ENCODE results near the gene CCND1.
A peak's percentile ranks its signal among the peaks of the same experiment; 100 is the strongest.

The CCND1 gene

GRCh38 chr11:69640995-69641581 is at the start of gene CCND1:
Gene CCND1, plus strand, starts transcription at chr11:69641156. Its CDS starts 158 bp downstream, at chr11:69641314.
- peak; percentile 96 for DNase-seq (ENCODE audit: low read depth, low spot score)

- DNase-seq (ENCODE audit: low read depth, low spot score): no peak
Measured at GRCh38 chr11:69592986-69593650, 47.8 kb upstream of the CCND1 start.

- DNase-seq (ENCODE audit: low read depth, low spot score): no peak
Measured at GRCh38 chr11:69593851-69594250, 47.1 kb upstream of the CCND1 start.

- no peak for DNase-seq (ENCODE audit: low read depth, low spot score)
Measured at GRCh38 chr11:69594481-69594880, 46.5 kb upstream of the CCND1 start.

- no peak for DNase-seq (ENCODE audit: low read depth, low spot score)
Measured at GRCh38 chr11:69595805-69596665, 44.9 kb upstream of the CCND1 start.

GRCh38 chr11:69598147-69598546 is 42.8 kb upstream of the CCND1 start:
- DNase-seq (ENCODE audit: low read depth, low spot score): no peak

- DNase-seq (ENCODE audit: low read depth, low spot score): no peak
Measured at GRCh38 chr11:69599502-69599901, 41.5 kb upstream of the CCND1 start.

- DNase-seq (ENCODE audit: low read depth, low spot score): no peak
Measured at GRCh38 chr11:69600001-69600400, 41.0 kb upstream of the CCND1 start.

- no peak for DNase-seq (ENCODE audit: low read depth, low spot score)
Measured at GRCh38 chr11:69601011-69601975, 39.7 kb upstream of the CCND1 start.

GRCh38 chr11:69603111-69603836 is 37.7 kb upstream of the CCND1 start:
- peak; percentile 10 for DNase-seq (ENCODE audit: low read depth, low spot score)

GRCh38 chr11:69604055-69604454 is 36.9 kb upstream of the CCND1 start:
- peak; percentile 47 for DNase-seq (ENCODE audit: low read depth, low spot score)

GRCh38 chr11:69605737-69606526 is 35.0 kb upstream of the CCND1 start:
- DNase-seq (ENCODE audit: low read depth, low spot score): no peak

GRCh38 chr11:69609351-69609750 is 31.6 kb upstream of the CCND1 start:
- DNase-seq (ENCODE audit: low read depth, low spot score): no peak

- DNase-seq (ENCODE audit: low read depth, low spot score): no peak
Measured at GRCh38 chr11:69611548-69612526, 29.1 kb upstream of the CCND1 start.

GRCh38 chr11:69613594-69613993 is 27.4 kb upstream of the CCND1 start:
- DNase-seq (ENCODE audit: low read depth, low spot score): no peak

GRCh38 chr11:69614085-69614484 is 26.9 kb upstream of the CCND1 start:
- DNase-seq (ENCODE audit: low read depth, low spot score): no peak

- DNase-seq (ENCODE audit: low read depth, low spot score): no peak
Measured at GRCh38 chr11:69615545-69616278, 25.2 kb upstream of the CCND1 start.

GRCh38 chr11:69617220-69617619 is 23.7 kb upstream of the CCND1 start:
- DNase-seq (ENCODE audit: low read depth, low spot score): no peak
